Memory B cell (primary cell): ENCODE data around the gene ZBTB7C.

ENCODE experiments used
- ATAC-seq: fragments of 150-1000 bp; cut with Tn5 transposase; 2 replicates; pipeline ENCODE4 v1.10.0; 2021; ENCODE audit warnings: low read depth, mild to moderate bottlenecking, moderate library complexity
- DNase-seq, 2 donors: peaks; one replicate each; pipeline ENCODE4 v3.0.0; 2022; ENCODE audit warnings: low spot score in 2 of 2
- H3K27ac Mint-ChIP-seq: one replicate; pipeline ENCODE4 v1.8.0; 2022; ENCODE audit warnings: mild to moderate bottlenecking, moderate library complexity, mixed read lengths
- H3K27me3 Mint-ChIP-seq: one replicate; pipeline ENCODE4 v1.8.0; 2022; ENCODE audit warnings: mixed read lengths
- H3K36me3 Mint-ChIP-seq: one replicate; pipeline ENCODE4 v1.8.0; 2022; ENCODE audit warnings: mild to moderate bottlenecking, mixed read lengths
- H3K4me1 Mint-ChIP-seq: one replicate; pipeline ENCODE4 v1.8.0; 2022; ENCODE audit warnings: mixed read lengths
- H3K4me3 Mint-ChIP-seq: one replicate; pipeline ENCODE4 v1.8.0; 2022; ENCODE audit warnings: mild to moderate bottlenecking, moderate library complexity, mixed read lengths
- H3K9me3 Mint-ChIP-seq: one replicate; pipeline ENCODE4 v1.8.0; 2022; ENCODE audit warnings: mixed read lengths

Gene ZBTB7C

DNA sequence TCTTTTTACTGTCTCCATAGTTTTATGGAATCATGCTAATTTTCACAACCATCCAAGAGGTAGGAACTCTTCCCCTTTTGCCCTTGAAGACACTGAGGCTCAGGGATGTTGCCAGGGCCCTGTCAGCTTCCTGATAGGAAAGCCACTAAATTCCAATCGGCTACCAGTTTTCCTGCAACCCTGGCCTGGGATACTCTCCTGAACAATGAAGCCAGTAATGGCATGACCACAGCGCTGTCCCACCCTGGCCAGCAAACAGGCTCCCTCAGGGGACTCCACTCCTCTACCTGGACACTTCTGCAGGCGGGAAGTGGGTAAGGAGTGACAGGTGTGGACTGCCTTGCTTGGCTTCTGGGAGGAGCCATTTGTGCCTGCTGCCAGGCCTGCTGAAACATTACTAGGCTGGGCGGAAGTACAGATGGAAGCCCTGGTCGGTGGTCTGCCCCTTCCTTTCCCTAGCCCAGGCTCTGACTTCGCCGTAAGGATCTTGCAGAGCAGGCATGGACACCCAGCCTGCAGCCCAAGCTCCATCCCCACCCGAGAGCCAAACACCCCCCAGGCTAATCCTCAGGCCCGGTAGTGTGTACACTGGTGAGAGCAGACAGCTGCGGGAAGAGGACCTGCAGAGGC is 400.0 kb downstream of the ZBTB7C start:
- DNase-seq (no peak), ATAC-seq (no peak)
- Mint-ChIP-seq H3K4me3 (peak overlapping the region; percentile 64), H3K27ac (no peak overlapping the region), H3K36me3 (no peaks in the 10 kb centered on the region), H3K27me3 (peaks cover 28% of the 10 kb centered on the region), H3K4me1 (peaks cover 10% of the 10 kb centered on the region), H3K9me3 (peaks cover 7% of the 10 kb centered on the region)

DNA sequence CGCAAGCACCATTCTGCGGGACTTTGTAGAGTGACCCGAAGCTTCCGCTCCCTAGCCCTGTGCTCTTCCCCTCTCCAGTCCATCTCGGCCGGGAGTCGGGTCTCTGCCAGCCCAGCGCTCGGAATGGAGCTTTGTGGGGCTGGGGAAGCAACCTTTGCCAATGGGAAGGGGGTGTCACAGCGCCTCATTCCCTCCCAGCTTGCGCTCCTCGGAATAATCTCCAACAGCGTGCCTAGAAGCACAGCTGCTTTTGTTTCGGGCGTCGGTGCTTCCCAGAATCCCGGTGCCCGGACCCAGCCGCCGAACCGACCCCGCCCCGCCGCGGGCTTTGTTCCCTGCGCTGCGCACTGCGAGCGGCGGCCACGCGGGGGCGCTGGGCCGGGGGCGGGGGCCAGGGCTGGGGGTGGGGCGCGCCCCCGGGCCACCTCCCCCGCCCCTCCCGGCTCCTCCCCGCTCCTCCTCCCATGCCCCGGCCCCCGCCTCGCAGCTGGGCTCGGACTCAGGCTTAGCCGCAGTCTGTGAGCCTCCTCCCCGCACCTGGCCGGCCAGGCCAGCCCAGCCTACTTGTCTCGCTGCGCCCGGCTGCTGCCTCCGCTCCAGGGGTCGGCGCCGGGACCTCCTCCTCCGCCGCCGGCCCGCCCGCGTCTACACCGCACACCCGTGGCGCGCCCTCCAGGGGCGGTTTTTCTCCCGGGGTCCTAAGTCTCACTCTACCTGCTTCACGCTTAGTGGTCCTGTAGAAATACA is 401.1 kb downstream of the ZBTB7C start:
- no peak overlapping the region for H3K27ac Mint-ChIP-seq
- H3K9me3 Mint-ChIP-seq, result peaks cover 3% of the 10 kb centered on the region
- peak overlapping the region; percentile 71 for H3K4me3 Mint-ChIP-seq
- no peaks in the 10 kb centered on the region for H3K36me3 Mint-ChIP-seq
- ATAC-seq (peak; percentile 67), DNase-seq (no peak)
- peaks cover 27% of the 10 kb centered on the region for H3K27me3 Mint-ChIP-seq
- H3K4me1 Mint-ChIP-seq, result peaks cover 10% of the 10 kb centered on the region

DNA sequence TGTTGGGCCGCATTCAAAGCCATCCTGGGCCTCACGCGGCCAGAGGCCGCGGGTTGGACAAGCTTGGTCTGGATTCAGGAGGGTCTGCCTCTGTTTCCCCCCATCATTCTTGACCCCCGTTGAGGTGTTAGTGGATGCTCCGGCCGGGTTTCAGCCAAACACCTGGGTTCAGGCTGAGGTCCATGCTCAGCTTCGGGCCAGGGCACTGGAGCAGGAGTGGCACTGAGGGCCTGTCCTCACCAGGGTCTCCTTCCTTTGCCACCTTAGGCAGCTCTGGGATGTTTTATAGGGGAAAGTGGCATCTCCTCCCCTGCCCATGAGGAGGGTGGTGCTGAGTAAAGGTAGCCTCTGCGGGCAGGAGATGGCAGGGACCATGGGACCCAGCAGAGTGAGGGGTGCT is 401.8 kb downstream of the ZBTB7C start:
- Mint-ChIP-seq H3K4me3 (no peak overlapping the region), H3K4me1 (peaks cover 7% of the 10 kb centered on the region), H3K27me3 (peaks cover 25% of the 10 kb centered on the region), H3K36me3 (no peaks in the 10 kb centered on the region), H3K9me3 (peaks cover 3% of the 10 kb centered on the region), H3K27ac (no peak overlapping the region)
- DNase-seq (no peak), ATAC-seq (no peak)

DNA sequence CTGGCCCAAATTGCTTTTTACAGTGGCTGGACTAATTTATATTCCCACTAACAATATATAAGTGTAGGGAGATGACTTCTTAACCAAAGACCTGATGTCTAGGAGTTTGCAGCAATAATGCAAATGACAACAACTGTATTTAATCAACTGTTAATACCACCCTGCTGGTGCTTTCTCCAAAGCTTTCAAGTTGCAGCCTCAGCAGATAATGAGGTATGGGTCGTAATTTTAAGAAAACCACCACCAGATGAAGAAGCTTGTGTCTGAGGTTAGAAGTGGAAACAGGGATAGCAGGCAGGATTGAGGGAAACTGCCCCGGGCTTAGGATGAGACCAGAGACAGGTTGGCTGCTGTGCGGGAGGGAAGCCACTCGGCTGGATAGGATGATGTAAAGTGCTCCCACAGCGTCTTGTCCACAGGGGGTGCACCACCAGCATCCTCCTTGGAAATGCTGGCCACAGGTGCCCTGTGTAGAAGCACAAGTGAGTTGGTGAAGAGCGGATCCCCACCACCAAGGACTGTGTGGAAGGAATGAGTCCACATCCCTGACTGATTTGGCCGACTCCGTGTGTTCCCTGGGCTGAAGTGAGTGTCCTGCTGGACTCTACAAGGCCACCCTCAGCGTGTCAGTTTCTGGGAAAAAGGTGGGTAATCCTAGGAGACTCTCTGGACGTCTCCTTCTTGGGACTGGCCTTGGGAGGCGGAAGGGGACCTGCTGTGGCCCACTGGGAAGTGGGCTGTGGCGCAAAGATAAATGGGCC is 402.6 kb downstream of the ZBTB7C start:
- Mint-ChIP-seq H3K27me3 (peaks cover 19% of the 10 kb centered on the region), H3K9me3 (peaks cover 3% of the 10 kb centered on the region), H3K27ac (no peak overlapping the region), H3K36me3 (no peaks in the 10 kb centered on the region), H3K4me1 (peaks cover under 1% of the 10 kb centered on the region), H3K4me3 (peak overlapping the region; percentile 35)
- no peak for ATAC-seq
- DNase-seq, result no peak

DNA sequence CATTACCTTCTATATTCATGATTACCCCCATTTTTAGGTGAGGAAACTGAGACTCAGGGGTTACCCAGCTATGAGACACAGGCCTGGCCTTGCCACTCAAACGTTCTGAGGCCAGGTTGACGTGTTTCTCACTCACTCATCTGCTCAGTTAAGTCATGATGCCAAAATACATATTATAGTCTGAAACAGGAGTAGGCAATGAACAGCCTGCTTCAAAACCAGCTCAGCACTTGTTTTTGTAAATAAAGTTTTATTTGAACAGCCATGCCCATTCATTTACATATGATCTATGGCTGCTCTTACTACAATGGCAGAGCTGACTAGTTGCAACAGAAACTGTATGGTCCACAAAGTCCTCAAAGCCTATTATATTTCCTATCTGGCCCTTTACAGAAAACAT is 404.6 kb downstream of the ZBTB7C start:
- Mint-ChIP-seq H3K27ac (no peak overlapping the region), H3K4me3 (no peak overlapping the region), H3K4me1 (peaks cover 3% of the 10 kb centered on the region), H3K9me3 (no peaks in the 10 kb centered on the region), H3K27me3 (peaks cover 15% of the 10 kb centered on the region), H3K36me3 (no peaks in the 10 kb centered on the region)
- ATAC-seq (no peak), DNase-seq (no peak)

DNA sequence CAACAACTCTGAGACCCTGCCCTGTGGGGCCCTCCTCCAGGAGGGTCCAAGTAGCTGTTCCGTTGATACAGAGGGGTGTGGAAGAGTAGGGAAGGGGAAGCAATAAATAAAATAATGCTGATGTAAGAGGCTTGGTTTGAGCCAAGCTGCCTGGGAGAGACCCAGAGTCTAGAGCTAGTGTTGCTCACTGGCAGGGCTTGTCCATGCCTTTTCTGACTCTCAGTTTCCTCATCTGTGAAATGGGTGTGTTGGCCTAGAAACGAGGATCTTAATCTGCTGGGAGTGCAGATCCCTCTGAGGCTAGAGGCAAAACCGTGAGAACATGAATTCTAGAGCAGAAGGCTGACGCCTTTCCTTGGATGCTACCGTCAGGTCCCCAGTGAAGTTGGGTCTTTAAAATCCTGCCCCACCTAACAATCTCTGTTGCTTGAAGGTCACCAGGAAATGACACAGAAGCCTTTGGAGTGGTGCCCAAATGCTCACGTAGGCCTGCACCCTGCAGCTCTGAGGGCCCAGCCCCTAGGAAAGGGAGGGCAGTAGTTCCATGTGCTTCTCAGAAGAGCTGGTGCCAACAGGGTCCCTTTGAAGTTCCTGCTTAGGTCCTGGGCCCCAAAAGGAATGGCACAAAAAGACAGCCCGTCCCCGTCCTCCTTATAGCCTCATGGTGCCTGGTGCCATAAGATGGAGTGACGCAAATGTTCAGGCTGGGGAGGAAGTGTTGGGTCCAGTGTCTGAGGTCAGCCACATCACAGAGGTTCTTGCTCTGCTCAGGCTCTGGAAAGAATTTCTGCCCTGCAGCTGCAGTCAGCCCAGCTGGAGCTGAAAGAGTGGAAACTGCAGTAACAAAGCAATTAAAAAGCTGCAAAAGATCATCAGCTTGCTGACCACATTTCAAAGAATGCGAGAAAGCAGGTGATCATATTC is 405.5 kb downstream of the ZBTB7C start:
- Mint-ChIP-seq H3K9me3 (no peaks in the 10 kb centered on the region), H3K27me3 (peaks cover 12% of the 10 kb centered on the region), H3K4me3 (no peak overlapping the region), H3K4me1 (peaks cover 3% of the 10 kb centered on the region), H3K27ac (no peak overlapping the region), H3K36me3 (no peaks in the 10 kb centered on the region)
- no peak for ATAC-seq
- no peak for DNase-seq

DNA sequence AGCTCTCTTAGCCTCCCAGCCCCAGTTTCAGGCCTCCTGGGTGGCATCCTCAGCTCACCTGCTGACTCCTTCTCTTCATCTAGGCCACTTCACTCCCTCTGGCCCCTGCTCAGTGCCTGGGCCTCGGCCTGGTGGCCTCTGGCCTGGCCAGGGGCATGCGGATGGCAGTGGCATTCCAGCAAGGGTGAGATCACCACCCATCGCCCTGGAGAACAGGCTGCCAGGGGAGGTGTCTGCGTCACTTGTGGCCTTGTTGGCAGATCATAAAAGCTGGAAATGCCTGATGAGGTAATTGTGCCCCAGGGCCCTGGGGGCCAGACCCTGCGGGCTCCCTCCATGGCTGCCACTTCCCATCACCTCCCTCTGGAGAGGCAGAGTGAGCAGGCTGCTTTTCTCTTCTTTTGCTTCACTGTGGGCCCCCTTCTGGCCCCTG is 406.2 kb downstream of the ZBTB7C start:
- Mint-ChIP-seq H3K27ac (no peak overlapping the region), H3K4me1 (peaks cover 3% of the 10 kb centered on the region), H3K27me3 (peaks cover 12% of the 10 kb centered on the region), H3K9me3 (no peaks in the 10 kb centered on the region), H3K36me3 (no peaks in the 10 kb centered on the region), H3K4me3 (no peak overlapping the region)
- DNase-seq, result no peak
- no peak for ATAC-seq

DNA sequence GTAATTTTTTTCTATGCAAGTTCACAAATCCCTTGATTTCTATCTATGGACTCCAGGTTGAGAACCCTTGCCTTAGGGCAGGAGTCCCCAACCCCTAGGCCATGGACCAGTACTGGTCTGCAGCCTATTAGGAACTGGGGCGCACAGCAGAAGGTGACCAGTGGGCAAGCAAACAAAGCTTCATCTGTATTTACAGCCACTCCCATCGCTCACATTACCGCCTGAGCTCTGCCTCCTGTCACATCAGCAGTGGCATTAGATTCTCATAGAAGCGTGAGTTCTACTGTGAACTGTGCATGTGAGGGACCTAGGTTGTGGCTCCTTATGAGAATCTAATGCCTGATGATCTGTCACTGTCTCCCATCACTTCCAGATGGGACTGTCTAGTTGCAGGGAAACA is 408.5 kb downstream of the ZBTB7C start:
- Mint-ChIP-seq H3K4me3 (no peak overlapping the region), H3K27me3 (peaks cover 5% of the 10 kb centered on the region), H3K9me3 (no peaks in the 10 kb centered on the region), H3K36me3 (no peaks in the 10 kb centered on the region), H3K27ac (no peak overlapping the region), H3K4me1 (peaks cover 3% of the 10 kb centered on the region)
- DNase-seq (no peak), ATAC-seq (no peak)

DNA sequence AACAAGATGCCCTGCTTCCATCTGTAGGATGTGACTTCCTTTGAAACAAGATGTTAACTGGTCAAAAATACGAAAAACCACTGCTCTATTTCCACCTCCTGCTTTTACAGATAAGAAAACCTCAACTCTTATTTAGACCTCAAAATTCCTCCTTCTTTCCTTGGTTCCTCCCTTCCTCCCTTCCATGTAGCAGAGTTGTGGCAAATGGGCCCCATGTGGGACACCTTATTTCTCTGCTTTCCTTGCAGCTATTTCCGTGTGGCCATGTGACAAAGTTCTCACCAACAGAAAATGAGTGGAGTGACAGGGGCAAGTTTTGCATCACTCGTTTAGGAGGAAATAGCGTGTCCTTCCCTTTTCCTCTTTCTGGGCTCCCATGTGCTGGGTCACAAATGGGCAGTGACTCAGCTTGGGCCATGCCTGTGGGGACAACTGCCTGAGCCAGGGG is 409.4 kb downstream of the ZBTB7C start:
- H3K9me3 Mint-ChIP-seq, result no peaks in the 10 kb centered on the region
- H3K4me3 Mint-ChIP-seq, result no peak overlapping the region
- no peak overlapping the region for H3K27ac Mint-ChIP-seq
- H3K36me3 Mint-ChIP-seq, result no peaks in the 10 kb centered on the region
- H3K27me3 Mint-ChIP-seq, result peaks cover 5% of the 10 kb centered on the region
- DNase-seq (no peak), ATAC-seq (no peak)
- peaks cover 3% of the 10 kb centered on the region for H3K4me1 Mint-ChIP-seq

DNA sequence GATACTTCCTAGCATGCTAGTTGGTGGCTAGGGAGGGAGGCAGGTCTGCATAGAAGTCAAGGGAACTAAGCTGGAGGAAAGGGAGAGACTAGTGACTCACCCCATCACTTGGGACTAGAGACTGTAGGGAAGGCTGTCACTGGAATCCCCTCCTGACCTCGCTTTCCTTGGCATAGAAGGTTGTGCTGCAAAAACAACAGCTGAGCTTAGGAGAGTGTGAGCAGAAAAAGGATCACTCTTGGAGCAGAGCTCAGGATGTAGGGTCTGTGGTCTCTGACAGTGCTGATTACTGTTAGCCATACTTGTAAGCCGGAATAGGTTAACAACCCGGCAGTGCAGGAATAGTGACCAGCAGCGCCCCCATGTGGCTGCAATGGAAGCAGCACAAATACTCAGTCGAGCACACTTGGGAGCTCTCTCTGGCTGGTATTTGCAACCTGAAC is 411.8 kb downstream of the ZBTB7C start:
- peaks cover 8% of the 10 kb centered on the region for H3K27me3 Mint-ChIP-seq
- ATAC-seq (no peak), DNase-seq (no peak)
- no peak overlapping the region for H3K4me3 Mint-ChIP-seq
- H3K4me1 Mint-ChIP-seq, result peaks cover 3% of the 10 kb centered on the region
- H3K9me3 Mint-ChIP-seq, result no peaks in the 10 kb centered on the region
- no peaks in the 10 kb centered on the region for H3K36me3 Mint-ChIP-seq
- no peak overlapping the region for H3K27ac Mint-ChIP-seq

DNA sequence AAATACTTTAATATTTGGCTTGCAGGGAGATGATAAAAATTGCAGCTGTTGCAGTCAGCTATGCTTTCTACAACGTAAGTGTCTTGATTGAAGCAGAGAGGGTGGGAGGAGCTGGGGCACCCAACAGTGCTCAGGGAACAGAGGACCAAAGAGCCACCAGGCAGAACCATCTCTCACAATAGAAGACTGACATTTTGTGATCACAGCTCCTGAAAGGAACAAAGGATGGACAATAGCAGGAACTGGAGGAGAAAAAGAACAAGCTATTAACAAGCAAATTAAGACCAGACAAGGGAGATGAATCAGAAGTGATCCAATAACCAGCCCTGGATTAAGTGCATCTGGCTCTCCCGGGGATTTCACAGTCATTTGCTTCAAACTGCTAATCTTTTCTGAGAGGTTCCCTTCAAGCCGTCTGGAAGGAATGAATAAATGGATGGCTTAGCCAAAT is 413.1 kb downstream of the ZBTB7C start:
- Mint-ChIP-seq H3K27me3 (peaks cover 10% of the 10 kb centered on the region), H3K36me3 (no peaks in the 10 kb centered on the region), H3K9me3 (no peaks in the 10 kb centered on the region), H3K4me1 (peaks cover 3% of the 10 kb centered on the region), H3K27ac (no peak overlapping the region), H3K4me3 (no peak overlapping the region)
- ATAC-seq, result no peak
- no peak for DNase-seq

DNA sequence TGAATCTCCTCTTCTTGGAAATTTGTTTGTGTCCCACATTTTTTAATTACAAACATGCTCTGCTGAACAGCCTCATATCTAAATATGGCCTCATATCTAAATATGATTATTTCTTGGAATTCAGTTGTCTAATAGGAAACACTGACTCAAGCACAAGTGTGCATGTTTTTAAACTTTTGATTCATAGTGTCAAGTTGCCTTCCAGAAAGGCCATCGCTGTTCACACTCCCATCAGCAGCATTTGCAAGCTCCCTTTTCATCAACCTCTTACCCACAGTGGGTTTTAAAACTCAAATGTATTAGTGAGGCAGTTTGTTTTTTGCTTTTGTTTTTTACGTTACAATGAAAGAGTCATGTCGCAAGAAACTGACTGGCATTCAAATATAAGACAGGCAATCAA is 413.5 kb downstream of the ZBTB7C start:
- peaks cover 10% of the 10 kb centered on the region for H3K27me3 Mint-ChIP-seq
- no peak overlapping the region for H3K27ac Mint-ChIP-seq
- no peak for ATAC-seq
- DNase-seq, result no peak
- peaks cover 3% of the 10 kb centered on the region for H3K4me1 Mint-ChIP-seq
- no peaks in the 10 kb centered on the region for H3K9me3 Mint-ChIP-seq
- no peak overlapping the region for H3K4me3 Mint-ChIP-seq
- no peaks in the 10 kb centered on the region for H3K36me3 Mint-ChIP-seq

DNA sequence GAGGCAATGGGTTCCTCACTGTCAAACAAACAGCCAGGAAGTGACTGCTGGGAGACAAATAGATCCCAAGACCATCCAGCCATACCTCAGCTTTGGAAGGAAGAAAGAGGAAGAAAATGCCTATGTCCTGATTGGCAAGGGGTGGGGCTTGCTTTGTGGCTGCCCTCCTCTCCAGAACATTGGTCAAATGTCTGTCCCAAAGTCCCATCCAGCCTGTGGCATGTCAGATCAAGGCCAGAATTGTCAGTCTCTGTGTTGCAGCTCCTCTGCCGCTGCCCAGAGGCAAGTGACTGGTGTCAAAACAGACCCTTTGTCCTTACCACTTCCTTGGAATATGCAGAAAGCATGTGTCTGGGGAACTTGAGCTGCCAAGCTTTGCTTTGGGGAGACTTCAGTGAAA is 415.8 kb downstream of the ZBTB7C start:
- H3K27me3 Mint-ChIP-seq, result peaks cover 12% of the 10 kb centered on the region

More for the DNA sequence above, 415.8 kb downstream of the ZBTB7C start:
- H3K36me3 Mint-ChIP-seq, result no peaks in the 10 kb centered on the region
- no peak overlapping the region for H3K27ac Mint-ChIP-seq
- no peaks in the 10 kb centered on the region for H3K9me3 Mint-ChIP-seq
- H3K4me1 Mint-ChIP-seq, result no peaks in the 10 kb centered on the region
- ATAC-seq, result no peak
- no peak overlapping the region for H3K4me3 Mint-ChIP-seq
- DNase-seq, result no peak
